Measurements from ENCODE around the gene RNF166. TPM values are rescaled to one million over a fixed set of nuclear protein-coding genes. Genes with fewer than 3 reads are reported as not detected.
A peak's percentile ranks its signal among the peaks of the same experiment; 100 is the strongest.

Gene RNF166
- total and polyA plus RNA-seq, 2 of the 13 experiments (the other 11 are each of a cell fraction or from before 2014, with no cell fraction given): 21.4 to 23.0 TPM

- peak; percentile 32; the same call in 1 of the 2 replicates for TF ChIP-seq THAP9 (CRISPR knock-in tag; IDR thresholded peaks at IDR 0.05; ENCODE audit: borderline replicate concordance)
- no peak for TF ChIP-seq ZNF276 (CRISPR knock-in tag; IDR thresholded peaks at IDR 0.05; ENCODE audit: low read depth)
- no peak for TF ChIP-seq LRRFIP1 (CRISPR knock-in tag; conservative IDR thresholded peaks at IDR 0.05)
- no peak for TF ChIP-seq ZNF460 (CRISPR knock-in tag; IDR thresholded peaks at IDR 0.05; ENCODE audit: borderline replicate concordance)
- no peak for TF ChIP-seq ZNF143 (CRISPR knock-in tag; IDR thresholded peaks at IDR 0.05)
- TF ChIP-seq KDM3A (CRISPR knock-in tag; IDR thresholded peaks at IDR 0.05; ENCODE audit: low read depth): no peak
- TF ChIP-seq ZNF280B (CRISPR knock-in tag; IDR thresholded peaks at IDR 0.05; ENCODE audit: borderline replicate concordance): no peak
- no peak for TF ChIP-seq NR1H2 (CRISPR knock-in tag; IDR thresholded peaks at IDR 0.05; ENCODE audit: borderline replicate concordance, low read depth)
- no peak for TF ChIP-seq ZNF383 (CRISPR knock-in tag; IDR thresholded peaks at IDR 0.05; ENCODE audit: borderline replicate concordance)
- TF ChIP-seq HNRNPK (IDR thresholded peaks at IDR 0.05; ENCODE audit: low read depth, low read length, poor library complexity, severe bottlenecking): no peak
- no peak for TF ChIP-seq USF2 (IDR thresholded peaks at IDR 0.05; ENCODE audit: low read depth, low read length)
- TF ChIP-seq USF2 (CRISPR knock-in tag; IDR thresholded peaks at IDR 0.05; ENCODE audit: borderline replicate concordance): no peak
- TF ChIP-seq ZNF362 (CRISPR knock-in tag; IDR thresholded peaks at IDR 0.05; ENCODE audit: borderline replicate concordance): no peak
- TF ChIP-seq ZNF530 (CRISPR knock-in tag; IDR thresholded peaks at IDR 0.05; ENCODE audit: low read depth): 0 out of 2 replicates have a peak, but pooled peaks have one; percentile 15
These were observed 37.7 kb upstream of the RNF166 start (continued) for GRCh38 chr16:88743693-88744576.
